Mammary epithelial cell (primary cell): ENCODE results near the gene PTPN3.

Experiments used
- EZH2 ChIP-seq: IDR thresholded peaks from 2 replicates; pipeline ENCODE4 v1.6.1; 2012; ENCODE audit warnings: low read length, inconsistent platforms, borderline replicate concordance
- TF ChIP-seq, protein P1 (sequence below), 2 donors: IDR thresholded peaks in 1 of 2; conservative IDR thresholded peaks in 1 of 2; 2 replicates each; pipeline ENCODE4 v1.5.1; 2011 to 2012; ENCODE audit warnings: inconsistent platforms in 2 of 2, low read length in 2 of 2, mild to moderate bottlenecking in 2 of 2, control low read depth in 1 of 2, low read depth in 1 of 2; ENCODE audit not compliant: insufficient read depth in 1 of 2; ENCODE audit errors: extremely low read depth in 1 of 2

DNA sequence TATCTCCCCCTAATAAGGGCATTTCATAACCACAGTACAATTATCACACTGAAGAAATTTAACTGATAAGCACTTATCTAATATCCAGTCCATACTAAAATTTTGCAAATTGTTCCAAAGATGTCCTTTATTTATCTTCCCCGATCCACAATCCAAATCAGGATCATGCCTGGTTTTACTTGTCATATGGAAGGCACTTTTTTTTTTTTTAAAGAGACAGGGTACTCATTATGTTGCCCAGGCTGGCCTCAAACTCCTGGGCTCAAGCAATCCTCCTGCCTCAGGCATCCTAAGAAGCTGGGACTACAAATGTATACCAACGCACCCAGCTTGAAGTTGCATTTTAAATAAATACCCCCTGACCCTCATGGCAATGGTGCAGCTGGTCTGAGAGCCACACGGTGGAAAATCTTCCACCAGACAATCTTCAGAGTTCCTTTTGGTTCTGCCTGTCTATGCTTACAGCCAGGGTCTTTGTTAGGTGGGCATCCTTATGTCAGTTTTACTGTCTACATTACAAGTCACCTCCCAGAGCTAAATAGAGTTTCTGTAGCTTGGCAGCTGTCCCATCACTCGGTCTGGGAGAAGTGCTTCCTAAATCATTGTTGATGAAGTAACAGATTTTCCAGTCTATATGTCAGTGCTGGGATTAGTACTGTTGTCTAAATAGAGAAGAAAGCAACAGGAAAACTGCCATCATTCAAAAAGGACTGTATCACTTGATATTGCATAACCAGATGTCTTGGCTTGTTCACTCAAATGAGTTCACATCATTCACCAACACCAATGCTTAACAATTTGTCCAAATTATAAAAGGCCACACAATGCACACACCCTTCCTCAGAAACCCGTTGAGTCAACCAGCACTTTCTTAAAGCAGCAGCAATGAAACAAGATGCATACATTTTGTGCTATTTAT lies 26.4 kb downstream of the PTPN3 start:
- no peak for TF ChIP-seq EZH2
- TF ChIP-seq, protein P1, sequence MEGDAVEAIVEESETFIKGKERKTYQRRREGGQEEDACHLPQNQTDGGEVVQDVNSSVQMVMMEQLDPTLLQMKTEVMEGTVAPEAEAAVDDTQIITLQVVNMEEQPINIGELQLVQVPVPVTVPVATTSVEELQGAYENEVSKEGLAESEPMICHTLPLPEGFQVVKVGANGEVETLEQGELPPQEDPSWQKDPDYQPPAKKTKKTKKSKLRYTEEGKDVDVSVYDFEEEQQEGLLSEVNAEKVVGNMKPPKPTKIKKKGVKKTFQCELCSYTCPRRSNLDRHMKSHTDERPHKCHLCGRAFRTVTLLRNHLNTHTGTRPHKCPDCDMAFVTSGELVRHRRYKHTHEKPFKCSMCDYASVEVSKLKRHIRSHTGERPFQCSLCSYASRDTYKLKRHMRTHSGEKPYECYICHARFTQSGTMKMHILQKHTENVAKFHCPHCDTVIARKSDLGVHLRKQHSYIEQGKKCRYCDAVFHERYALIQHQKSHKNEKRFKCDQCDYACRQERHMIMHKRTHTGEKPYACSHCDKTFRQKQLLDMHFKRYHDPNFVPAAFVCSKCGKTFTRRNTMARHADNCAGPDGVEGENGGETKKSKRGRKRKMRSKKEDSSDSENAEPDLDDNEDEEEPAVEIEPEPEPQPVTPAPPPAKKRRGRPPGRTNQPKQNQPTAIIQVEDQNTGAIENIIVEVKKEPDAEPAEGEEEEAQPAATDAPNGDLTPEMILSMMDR (conservative IDR thresholded peaks at IDR 0.05 in 1 of 2, IDR thresholded peaks at IDR 0.05 in 1 of 2; ENCODE audit: extremely low read depth in 1 of 2, insufficient read depth in 1 of 2, low read depth in 1 of 2, low read length in 2 of 2), result no peak
